HepG2 (cell line): ENCODE data around the gene ZKSCAN4. TPM values are rescaled to one million over a fixed set of nuclear protein-coding genes. Genes with fewer than 3 reads are reported as not detected.

Source experiments
- FOXJ3 ChIP-seq: sonication (generic); formaldehyde crosslinking; IDR thresholded peaks from 2 replicates; pipeline ENCODE4 v1.4.0; 2020; ENCODE audit warnings: missing genetic modification reagents, mild to moderate bottlenecking, borderline replicate concordance
- HMGA1 ChIP-seq: sonication (generic); formaldehyde crosslinking; conservative IDR thresholded peaks from 2 replicates; pipeline ENCODE4 v1.4.0; 2020; ENCODE audit warnings: missing genetic modification reagents
- HOXA5 ChIP-seq: sonication (generic); formaldehyde crosslinking; IDR thresholded peaks from 2 replicates; pipeline ENCODE4 v1.4.0; 2020; ENCODE audit warnings: missing genetic modification reagents
- KDM5B ChIP-seq: sonication (generic); formaldehyde crosslinking; IDR thresholded peaks from 2 replicates; pipeline ENCODE4 v1.4.0; 2020; ENCODE audit warnings: missing genetic modification reagents, mild to moderate bottlenecking, borderline replicate concordance
- NFYC ChIP-seq: IDR thresholded peaks from 2 replicates; pipeline ENCODE4 v1.6.1; 2016; ENCODE audit warnings: missing genetic modification reagents, missing compliant biosample characterization
- PCBP2 ChIP-seq: fragments of 200-400 bp; formaldehyde crosslinking; optimal IDR thresholded peaks from 2 replicates; pipeline ENCODE3; 2018; ENCODE audit warnings: low read length, low read depth; ENCODE audit not compliant: poor library complexity, severe bottlenecking
- POGZ ChIP-seq: sonication (generic); formaldehyde crosslinking; IDR thresholded peaks from 2 replicates; pipeline ENCODE4 v1.4.0; 2020; ENCODE audit warnings: mild to moderate bottlenecking, missing genetic modification reagents
- PRMT3 ChIP-seq: sonication (generic); formaldehyde crosslinking; IDR thresholded peaks from 2 replicates; pipeline ENCODE4 v1.8.1; 2022; ENCODE audit warnings: low read depth, mild to moderate bottlenecking, moderate library complexity, missing genetic modification reagents, borderline replicate concordance
- SOX5 ChIP-seq: IDR thresholded peaks from 2 replicates; pipeline ENCODE4 v1.6.1; 2016; ENCODE audit warnings: borderline replicate concordance
- TBL1XR1 ChIP-seq: fragments of 150-350 bp; IDR thresholded peaks from 2 replicates; pipeline ENCODE4 v1.6.1; 2014; ENCODE audit warnings: borderline replicate concordance, low read length; ENCODE audit not compliant: partially characterized antibody
- U2AF1 ChIP-seq: fragments of 200-400 bp; formaldehyde crosslinking; optimal IDR thresholded peaks from 2 replicates; pipeline ENCODE3; 2017; ENCODE audit warnings: mild to moderate bottlenecking, low read depth, low read length
- ZNF30 ChIP-seq: sonication (generic); formaldehyde crosslinking; IDR thresholded peaks from 2 replicates; pipeline ENCODE4 v1.5.0; 2020; ENCODE audit warnings: mild to moderate bottlenecking, missing genetic modification reagents
- ZNF562 ChIP-seq: sonication (generic); formaldehyde crosslinking; IDR thresholded peaks from 2 replicates; pipeline ENCODE4 v1.8.0; 2022; ENCODE audit warnings: missing genetic modification reagents, borderline replicate concordance
- ZNF598 ChIP-seq: sonication (generic); formaldehyde crosslinking; IDR thresholded peaks from 2 replicates; pipeline ENCODE4 v1.5.1; 2020; ENCODE audit warnings: mild to moderate bottlenecking, missing genetic modification reagents, borderline replicate concordance
- ZNF607 ChIP-seq: sonication (generic); formaldehyde crosslinking; IDR thresholded peaks from 2 replicates; pipeline ENCODE4 v1.5.1; 2020; ENCODE audit warnings: missing genetic modification reagents, mild to moderate bottlenecking, borderline replicate concordance
- ZNF672 ChIP-seq: sonication (generic); formaldehyde crosslinking; IDR thresholded peaks from 2 replicates; pipeline ENCODE4 v1.8.1; 2022; ENCODE audit warnings: missing genetic modification reagents
- ZNF773 ChIP-seq: sonication (generic); formaldehyde crosslinking; IDR thresholded peaks from 2 replicates; pipeline ENCODE4 v1.4.0; 2020; ENCODE audit warnings: missing genetic modification reagents, borderline replicate concordance
- polyA plus RNA-seq, 8 experiments: library from polyadenylated mRNA; depleted of rRNA in 3 of 8; stranded (reverse) in 7 of 8; unstranded in 1 of 8; fragments of >200 nt; fragmentation: Illumina TruSeq in 4 of 8; extraction: Trizol in 4 of 8; gene quantifications; 2 replicates each; pipeline versions ENCODE4 v1.2.1 to v1.2.3, GENCODE V29; 2011 to 2016; ENCODE audit warnings: low read depth in 4 of 8, missing spikeins in 1 of 8, mixed read lengths in 1 of 8; ENCODE audit not compliant: insufficient read depth in 1 of 8
- total RNA-seq, 5 experiments: library from RNA; depleted of rRNA; stranded (reverse); fragments of >200 nt; fragmentation: Illumina TruSeq; extraction: Trizol; gene quantifications; 2 replicates each; pipeline ENCODE4 v1.2.3, GENCODE V29; 2016; ENCODE audit warnings: low read depth in 1 of 5
- TF ChIP-seq, protein P1 (sequence below): sonication (generic); formaldehyde crosslinking; IDR thresholded peaks from 2 replicates; pipeline ENCODE4 v1.5.1; 2020; ENCODE audit warnings: missing genetic modification reagents, mild to moderate bottlenecking, borderline replicate concordance
- TF ChIP-seq, protein P2 (sequence below): sonication (generic); formaldehyde crosslinking; conservative IDR thresholded peaks from 2 replicates; pipeline ENCODE4 v1.4.0; 2020; ENCODE audit warnings: missing genetic modification reagents
- TF ChIP-seq, protein P3 (sequence below): sonication (generic); formaldehyde crosslinking; IDR thresholded peaks from 2 replicates; pipeline ENCODE4 v1.4.0; 2020; ENCODE audit warnings: mild to moderate bottlenecking, missing genetic modification reagents
- TF ChIP-seq, protein P4 (sequence below): sonication (generic); formaldehyde crosslinking; IDR thresholded peaks from 2 replicates; pipeline ENCODE4 v1.5.1; 2020; ENCODE audit warnings: missing genetic modification reagents, mild to moderate bottlenecking, borderline replicate concordance
- TF ChIP-seq, protein P5 (sequence below): sonication (generic); formaldehyde crosslinking; IDR thresholded peaks from 2 replicates; pipeline ENCODE4 v1.4.0; 2020; ENCODE audit warnings: missing genetic modification reagents, borderline replicate concordance

The ZKSCAN4 gene
- total and polyA plus RNA-seq, 2 of the 13 experiments (the other 11 are each of a cell fraction or from before 2014, with no cell fraction given) = 2.9 to 7.8 TPM

DNA sequence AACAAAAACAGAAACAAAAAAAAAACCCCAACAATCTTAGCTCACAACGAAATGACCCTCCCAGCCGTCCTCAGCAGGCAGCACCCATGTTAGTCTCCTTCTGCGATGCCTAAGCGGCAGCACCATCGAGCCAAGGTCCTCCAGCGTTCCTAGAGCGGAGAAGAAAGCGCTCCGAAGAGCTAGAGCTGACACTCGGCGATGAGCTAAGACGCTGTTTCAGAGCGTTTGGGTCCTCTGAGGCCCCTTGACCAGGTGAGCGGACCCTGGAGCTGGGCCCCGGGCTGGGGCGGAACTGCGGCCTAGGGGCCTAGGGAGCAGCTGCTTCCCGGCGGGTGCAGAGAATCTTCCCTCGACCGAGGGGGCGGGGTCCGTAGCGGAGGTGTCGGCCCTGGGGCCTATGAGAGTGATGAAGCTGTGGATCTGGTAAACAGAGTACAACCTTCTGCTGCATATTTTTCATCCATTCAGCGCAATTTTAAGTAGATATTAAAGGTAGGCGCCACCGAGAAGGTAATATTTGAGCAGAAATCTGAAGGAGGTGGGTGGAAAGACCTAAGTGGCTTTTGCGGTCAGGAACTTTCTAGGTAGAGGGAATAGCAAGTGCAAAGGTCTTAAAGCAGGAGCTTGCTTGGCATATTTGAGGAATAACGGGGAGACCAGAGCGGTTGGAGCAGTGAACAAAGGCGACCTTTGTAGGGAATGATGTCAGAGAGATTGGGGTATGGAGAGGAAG, 15.1 kb upstream of the ZKSCAN4 start, which contains the start of gene ZSCAN26 (continued):
- TF ChIP-seq ZNF607 (CRISPR knock-in tag) (peak; percentile 88), HMGA1 (CRISPR knock-in tag) (no peak), ZNF773 (CRISPR knock-in tag) (peak; percentile 77; the same call in 1 of the 2 replicates), ZNF598 (CRISPR knock-in tag) (peak; percentile 96; the same call in 1 of the 2 replicates), ZNF672 (no peak), ZNF562 (no peak), SOX5 (peak; percentile 55; the same call in 1 of the 2 replicates), PRMT3 (CRISPR knock-in tag) (no peak; the same call in 1 of the 2 replicates), FOXJ3 (CRISPR knock-in tag) (peak; percentile 76; the same call in 1 of the 2 replicates), ZNF30 (peak; percentile 80; the same call in 1 of the 2 replicates), PCBP2 (no peak), U2AF1 (peak; percentile 97), HOXA5 (CRISPR knock-in tag) (peak; percentile 96), POGZ (CRISPR knock-in tag) (peak; percentile 69; the same call in 1 of the 2 replicates), NFYC (CRISPR knock-in tag) (no peak), TBL1XR1 (no peak), KDM5B (CRISPR knock-in tag) (peak; percentile 97)
- TF ChIP-seq, protein P1, sequence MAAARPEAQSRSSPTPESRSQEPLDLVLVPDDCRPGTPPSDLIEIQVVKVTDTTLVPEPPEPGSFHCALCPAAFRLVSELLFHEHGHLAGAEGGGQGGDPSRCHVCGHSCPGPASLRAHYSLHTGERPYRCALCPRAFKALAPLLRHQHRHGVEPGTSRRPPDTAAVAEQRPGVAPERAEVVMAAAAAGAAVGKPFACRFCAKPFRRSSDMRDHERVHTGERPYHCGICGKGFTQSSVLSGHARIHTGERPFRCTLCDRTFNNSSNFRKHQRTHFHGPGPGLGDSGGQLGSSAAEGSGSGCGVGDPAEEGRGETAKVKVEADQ (CRISPR knock-in tag) = peak; percentile 63; the same call in 1 of the 2 replicates
- TF ChIP-seq, protein P2, sequence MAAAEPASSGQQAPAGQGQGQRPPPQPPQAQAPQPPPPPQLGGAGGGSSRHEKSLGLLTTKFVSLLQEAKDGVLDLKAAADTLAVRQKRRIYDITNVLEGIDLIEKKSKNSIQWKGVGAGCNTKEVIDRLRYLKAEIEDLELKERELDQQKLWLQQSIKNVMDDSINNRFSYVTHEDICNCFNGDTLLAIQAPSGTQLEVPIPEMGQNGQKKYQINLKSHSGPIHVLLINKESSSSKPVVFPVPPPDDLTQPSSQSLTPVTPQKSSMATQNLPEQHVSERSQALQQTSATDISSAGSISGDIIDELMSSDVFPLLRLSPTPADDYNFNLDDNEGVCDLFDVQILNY (CRISPR knock-in tag) = 0 out of 2 replicates have a peak, but pooled peaks have one; percentile 43
- TF ChIP-seq, protein P3, sequence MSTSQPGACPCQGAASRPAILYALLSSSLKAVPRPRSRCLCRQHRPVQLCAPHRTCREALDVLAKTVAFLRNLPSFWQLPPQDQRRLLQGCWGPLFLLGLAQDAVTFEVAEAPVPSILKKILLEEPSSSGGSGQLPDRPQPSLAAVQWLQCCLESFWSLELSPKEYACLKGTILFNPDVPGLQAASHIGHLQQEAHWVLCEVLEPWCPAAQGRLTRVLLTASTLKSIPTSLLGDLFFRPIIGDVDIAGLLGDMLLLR (CRISPR knock-in tag) = peak; percentile 86
- TF ChIP-seq, protein P4, sequence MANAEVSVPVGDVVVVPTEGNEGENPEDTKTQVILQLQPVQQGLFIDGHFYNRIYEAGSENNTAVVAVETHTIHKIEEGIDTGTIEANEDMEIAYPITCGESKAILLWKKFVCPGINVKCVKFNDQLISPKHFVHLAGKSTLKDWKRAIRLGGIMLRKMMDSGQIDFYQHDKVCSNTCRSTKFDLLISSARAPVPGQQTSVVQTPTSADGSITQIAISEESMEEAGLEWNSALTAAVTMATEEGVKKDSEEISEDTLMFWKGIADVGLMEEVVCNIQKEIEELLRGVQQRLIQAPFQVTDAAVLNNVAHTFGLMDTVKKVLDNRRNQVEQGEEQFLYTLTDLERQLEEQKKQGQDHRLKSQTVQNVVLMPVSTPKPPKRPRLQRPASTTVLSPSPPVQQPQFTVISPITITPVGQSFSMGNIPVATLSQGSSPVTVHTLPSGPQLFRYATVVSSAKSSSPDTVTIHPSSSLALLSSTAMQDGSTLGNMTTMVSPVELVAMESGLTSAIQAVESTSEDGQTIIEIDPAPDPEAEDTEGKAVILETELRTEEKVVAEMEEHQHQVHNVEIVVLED (CRISPR knock-in tag) = peak; percentile 72
- TF ChIP-seq, protein P5, sequence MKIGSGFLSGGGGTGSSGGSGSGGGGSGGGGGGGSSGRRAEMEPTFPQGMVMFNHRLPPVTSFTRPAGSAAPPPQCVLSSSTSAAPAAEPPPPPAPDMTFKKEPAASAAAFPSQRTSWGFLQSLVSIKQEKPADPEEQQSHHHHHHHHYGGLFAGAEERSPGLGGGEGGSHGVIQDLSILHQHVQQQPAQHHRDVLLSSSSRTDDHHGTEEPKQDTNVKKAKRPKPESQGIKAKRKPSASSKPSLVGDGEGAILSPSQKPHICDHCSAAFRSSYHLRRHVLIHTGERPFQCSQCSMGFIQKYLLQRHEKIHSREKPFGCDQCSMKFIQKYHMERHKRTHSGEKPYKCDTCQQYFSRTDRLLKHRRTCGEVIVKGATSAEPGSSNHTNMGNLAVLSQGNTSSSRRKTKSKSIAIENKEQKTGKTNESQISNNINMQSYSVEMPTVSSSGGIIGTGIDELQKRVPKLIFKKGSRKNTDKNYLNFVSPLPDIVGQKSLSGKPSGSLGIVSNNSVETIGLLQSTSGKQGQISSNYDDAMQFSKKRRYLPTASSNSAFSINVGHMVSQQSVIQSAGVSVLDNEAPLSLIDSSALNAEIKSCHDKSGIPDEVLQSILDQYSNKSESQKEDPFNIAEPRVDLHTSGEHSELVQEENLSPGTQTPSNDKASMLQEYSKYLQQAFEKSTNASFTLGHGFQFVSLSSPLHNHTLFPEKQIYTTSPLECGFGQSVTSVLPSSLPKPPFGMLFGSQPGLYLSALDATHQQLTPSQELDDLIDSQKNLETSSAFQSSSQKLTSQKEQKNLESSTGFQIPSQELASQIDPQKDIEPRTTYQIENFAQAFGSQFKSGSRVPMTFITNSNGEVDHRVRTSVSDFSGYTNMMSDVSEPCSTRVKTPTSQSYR (CRISPR knock-in tag) = peak; percentile 41; the same call in 1 of the 2 replicates
